GM21529 (cell line): Measurements from ENCODE around the gene EDN3.

Experiments
- ATAC-seq: cut with Tn5 transposase; IDR thresholded peaks from one replicate; pipeline ENCODE4 v1.9.1; 2021; ENCODE audit not compliant: unreplicated experiment

The EDN3 gene

GRCh38 chr20:59307270-59307669, 6.9 kb downstream of the EDN3 start:
- no peak for ATAC-seq

- ATAC-seq = no peak
Observed at GRCh38 chr20:59308493-59309201, 8.2 kb downstream of the EDN3 start.

DNA sequence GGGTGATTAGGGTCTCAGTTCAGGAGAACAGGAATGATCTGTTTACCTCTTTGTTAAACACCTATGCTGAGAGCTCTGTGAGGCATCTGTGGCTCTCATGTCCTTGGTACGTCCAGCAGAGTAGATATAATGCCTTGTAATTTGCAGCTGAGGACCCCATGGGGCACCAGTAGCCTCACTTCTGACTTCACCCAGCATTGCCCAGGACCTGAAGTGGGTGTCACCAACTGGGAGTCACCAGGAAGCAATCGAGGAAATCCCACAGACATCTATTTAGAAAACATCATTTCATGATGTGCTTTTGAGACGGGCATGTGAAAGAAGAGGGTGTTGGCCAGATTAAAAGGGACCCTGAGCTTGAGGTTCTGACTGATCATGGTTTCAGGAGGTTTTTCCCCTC, 8.8 kb downstream of the EDN3 start:
- ATAC-seq = no peak

- ATAC-seq = no peak
Observed at GRCh38 chr20:59314997-59315396, 14.6 kb downstream of the EDN3 start.

DNA sequence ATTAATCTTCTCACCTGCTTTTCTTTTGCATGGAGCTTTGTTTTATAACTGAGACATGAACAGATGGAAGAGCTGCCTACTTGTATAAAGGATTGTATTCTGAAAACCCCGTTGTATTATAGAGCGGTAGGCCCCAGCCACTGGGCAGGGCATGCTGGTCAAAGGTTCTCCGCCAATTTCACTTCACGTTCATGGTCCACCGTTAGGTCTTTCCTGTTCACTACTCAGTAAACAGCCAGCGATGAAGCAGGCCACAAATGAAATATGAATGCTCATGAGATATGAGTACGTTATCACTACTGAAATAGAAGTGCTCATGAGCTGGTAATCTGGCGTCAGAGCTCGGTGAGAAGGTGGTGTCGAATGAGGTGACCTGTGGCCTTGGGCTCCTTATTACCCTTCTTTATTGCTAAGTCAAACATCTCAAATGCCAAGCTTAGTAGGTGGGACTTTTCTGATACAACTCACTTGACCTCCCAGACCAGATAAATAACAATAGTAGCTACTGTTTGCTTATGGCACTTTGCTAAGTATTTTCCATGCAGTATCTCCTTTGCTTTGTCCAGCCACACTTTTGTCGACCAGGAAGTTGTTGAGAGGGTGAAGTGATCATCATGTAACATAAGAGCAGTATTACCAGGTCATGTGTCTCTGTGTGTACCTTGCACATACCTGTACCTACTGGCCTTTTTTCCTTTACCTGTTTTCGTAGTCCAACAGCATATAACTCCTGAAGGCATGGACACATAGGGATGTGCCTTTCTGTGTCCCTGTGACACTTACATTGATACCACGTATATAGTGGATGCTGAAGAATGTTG, 16.7 kb downstream of the EDN3 start:
- no peak for ATAC-seq

GRCh38 chr20:59318201-59318790, 17.9 kb downstream of the EDN3 start:
- no peak for ATAC-seq

DNA sequence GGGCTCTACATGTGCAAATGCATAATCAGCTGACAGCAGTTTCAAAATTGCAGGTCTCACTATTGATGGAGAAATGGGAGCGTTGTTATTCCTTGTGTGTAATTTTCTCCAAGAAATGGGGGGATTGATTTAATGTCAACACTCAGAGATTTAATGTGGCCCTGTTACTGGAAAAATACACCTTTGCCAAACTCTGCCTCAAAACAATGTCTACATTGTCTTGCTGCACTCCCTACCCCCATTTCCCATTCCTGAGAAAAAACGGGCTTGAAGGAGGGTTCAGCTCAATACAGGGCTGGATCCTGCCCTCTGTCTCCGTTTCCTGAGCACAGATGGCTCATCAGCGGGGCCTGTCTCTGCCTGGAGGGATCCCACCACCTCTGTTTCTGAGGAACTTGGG, 18.4 kb downstream of the EDN3 start:
- ATAC-seq = no peak

- no peak for ATAC-seq
Observed at GRCh38 chr20:59320426-59320825, 20.0 kb downstream of the EDN3 start.

DNA sequence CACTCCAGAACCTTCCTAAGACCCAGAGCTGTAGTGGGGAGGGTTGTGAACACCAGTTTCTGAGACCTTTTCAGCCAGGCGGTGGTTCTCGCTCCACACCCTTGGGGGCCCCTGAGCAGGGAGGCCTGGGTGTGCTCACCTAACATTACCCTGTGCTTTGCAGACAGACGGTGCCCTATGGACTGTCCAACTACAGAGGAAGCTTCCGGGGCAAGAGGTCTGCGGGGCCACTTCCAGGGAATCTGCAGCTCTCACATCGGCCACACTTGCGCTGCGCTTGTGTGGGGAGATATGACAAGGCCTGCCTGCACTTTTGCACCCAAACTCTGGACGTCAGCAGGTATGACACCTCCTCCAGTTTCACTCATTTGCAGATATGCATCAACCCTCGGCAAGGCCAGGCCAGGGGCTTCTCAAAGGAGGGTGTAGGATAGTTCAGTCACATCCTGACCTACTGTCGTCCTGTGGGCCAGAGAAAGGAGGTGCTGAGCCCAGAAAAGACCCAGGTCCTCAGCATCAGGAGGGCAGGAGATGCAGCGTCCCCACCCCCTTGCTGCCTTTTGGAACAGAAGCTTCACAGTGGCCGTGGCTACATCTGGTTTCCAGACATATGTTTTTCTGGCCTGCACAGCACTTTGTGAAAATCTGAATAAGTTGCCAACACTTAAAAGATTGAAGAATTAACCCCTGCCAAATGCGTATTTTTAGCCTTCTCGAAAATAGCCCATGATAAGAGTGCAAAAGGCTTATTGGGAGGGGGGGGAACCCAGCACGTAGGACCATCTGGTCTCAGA, 20.6 kb downstream of the EDN3 start:
- no peak for ATAC-seq

DNA sequence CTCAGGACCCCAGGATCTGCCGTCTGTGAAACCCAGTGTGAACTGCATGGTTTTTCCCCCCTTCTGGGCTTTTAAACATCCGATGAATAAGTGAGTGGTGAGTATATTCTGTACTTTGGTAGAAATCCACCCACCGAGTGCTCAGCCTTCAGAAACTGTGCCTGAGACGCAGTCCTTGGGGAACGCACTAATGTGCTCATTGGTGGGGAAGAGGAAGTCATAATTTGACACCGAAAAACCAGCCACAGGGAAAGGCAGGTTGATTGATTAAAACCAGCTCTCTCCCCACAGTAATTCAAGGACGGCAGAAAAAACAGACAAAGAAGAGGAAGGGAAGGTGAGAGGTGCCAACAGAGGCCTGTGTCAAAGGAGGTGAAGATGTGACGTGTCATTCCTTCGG, 21.7 kb downstream of the EDN3 start:
- ATAC-seq = no peak

- no peak for ATAC-seq
Observed at GRCh38 chr20:59322585-59323454, 22.4 kb downstream of the EDN3 start.

GRCh38 chr20:59323731-59324130, 23.3 kb downstream of the EDN3 start:
- no peak for ATAC-seq

DNA sequence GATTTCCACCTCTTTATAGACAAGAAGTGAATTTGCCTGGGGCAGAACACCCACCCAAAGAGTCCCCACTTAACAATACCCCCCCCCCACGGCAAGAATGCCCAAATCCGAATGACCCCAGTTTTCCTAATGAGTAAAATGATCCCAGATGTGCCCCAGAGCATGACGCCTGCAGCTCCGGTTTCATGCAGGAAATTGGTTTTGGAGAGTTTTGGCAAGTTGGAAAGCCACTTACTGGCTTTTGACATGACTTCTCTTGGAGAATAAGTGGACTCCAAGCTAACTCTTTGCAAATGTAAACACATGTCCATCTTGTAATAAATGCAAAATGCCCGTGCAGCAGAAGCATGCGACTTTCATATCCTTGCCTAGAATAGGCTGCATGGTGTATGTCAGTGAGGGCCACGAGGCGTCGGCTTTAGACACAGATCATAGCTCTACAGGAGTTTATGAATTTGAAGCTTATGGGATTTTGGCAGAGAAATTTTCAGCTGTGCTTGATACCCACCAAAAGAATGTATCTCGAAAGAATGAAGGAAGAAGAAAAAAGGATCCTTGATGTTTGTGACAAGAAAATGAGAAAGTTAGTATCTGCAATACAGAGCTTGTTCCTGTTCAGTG, 24.2 kb downstream of the EDN3 start:
- no peak for ATAC-seq

DNA sequence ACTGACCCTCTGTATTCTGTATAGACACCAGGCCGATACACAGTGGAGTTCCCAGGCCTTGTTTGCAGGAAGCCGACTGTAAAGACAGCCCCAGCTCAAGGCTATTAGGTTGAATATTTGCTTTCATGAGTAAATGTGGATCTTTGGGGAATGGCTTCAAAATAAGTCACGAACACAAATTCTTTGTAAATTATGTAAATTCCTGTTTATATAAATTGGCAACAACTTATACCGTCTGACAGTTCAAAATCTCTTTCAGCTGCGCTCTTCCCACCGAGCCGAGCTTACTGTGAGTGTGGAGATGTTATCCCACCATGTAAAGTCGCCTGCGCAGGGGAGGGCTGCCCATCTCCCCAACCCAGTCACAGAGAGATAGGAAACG, 24.7 kb downstream of the EDN3 start:
- no peak for ATAC-seq

- no peak for ATAC-seq
Observed at GRCh38 chr20:59326188-59326587, 25.8 kb downstream of the EDN3 start.

GRCh38 chr20:59328071-59328470, 27.7 kb downstream of the EDN3 start:
- ATAC-seq = no peak

DNA sequence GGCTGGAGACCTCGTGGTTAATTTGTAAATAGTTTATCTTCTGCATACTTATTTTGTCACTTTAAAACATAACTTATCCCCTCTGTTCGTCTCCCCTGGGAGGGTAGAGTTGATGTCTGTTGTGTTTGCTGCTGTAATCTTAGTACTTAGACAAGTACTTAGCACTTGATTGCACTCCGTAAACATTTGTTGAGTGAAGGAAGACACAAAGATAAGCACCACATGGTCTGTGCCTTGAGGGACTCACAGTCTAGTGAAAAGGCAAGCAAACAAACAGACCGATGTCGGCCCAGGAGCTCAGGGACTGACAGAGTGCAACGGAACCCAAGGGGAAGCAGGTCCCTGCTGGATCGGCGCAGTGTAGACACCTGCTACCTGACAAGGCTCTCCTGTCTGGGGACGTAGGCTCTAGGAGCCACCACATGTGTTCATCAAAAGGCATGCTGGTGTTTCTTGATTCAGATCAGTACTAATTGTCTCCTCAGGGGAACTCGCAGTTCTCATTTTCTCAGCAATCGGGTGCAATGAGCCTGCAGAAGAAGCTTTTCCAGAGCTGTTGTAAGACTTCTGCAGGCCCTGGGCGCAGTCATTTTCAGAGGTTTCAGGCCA, 31.4 kb downstream of the EDN3 start:
- ATAC-seq = no peak

GRCh38 chr20:59333260-59333845, 32.9 kb downstream of the EDN3 start:
- ATAC-seq = no peak

GRCh38 chr20:59333951-59334350, 33.5 kb downstream of the EDN3 start:
- no peak for ATAC-seq
